Stimulated activated CD4-positive, alpha-beta T cell treated with anti-CD3 and anti-CD28 coated beads, Interleukin-12 subunit alpha, Interleukin-12 subunit beta, amount 100 ng/mL, for 24 hours (primary cell): ENCODE measurements around the gene SHCBP1L.

Experiments
- DNase-seq, 2 experiments: peaks; one replicate each; pipeline ENCODE4 v3.0.0-alpha.2; 2020; ENCODE audit warnings: low read depth in 2 of 2

The SHCBP1L gene

DNA sequence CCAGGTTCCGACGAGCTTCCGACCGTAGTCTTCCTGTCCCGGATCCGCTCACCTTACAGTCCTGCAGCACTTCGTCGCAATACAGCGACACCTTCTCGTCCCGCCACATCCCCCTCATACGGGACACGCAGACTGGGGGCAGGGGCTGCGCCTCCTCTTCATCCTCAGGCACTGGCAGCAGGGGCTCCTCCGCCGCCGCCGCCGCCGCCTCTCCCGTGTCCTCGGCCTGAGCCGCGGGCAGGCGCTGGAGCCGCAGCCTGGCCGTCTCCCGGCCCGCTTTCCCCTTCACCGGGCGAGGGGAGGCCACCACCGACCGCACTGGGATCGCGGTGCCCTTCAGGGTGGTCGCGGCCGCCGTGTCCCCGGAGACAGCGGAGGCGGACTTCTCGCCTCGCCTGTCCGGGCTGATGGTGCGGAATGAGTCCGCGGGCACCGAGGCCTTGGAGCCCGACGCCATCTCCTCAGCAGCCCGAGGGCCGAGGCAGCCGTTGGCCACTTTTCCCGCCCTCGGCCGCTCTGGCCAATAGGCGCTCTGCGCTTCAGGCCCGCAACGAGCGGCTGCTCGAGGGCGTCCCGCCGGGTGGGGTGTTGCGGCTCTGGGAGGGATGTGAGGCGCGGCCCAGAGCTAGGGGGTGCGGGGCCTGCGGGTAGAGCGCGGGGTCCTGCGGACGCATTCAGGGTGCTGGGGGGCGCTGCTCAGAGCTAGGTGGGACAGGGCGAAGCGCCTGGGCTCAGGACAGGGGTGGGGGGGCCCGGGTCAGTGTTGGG is at the start of gene SHCBP1L:
SHCBP1L (minus strand) TSS at position 490 of the 768 bp plus-strand sequence; CDS start at position 457, 33 bp downstream.
- DNase-seq, result no peak

DNA sequence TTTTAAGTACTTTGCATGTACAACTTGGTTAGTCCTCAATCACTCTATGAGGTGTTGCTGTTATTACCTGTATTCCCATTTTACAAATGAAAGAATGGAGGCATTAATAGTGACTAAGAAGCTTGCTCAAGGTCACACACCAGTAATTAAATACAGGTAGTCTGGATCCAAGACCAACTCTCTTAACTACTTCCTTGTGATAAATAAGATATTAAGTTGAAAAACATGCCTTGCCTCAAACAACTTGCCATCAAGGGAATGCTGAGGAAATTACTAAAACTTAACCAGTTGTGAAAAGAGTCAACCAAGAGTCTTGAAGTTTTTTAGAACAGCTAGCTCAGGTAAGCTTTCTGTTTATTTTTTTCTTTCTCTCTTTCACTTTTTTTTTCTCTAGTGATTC is 49.3 kb upstream of the SHCBP1L start:
- no peak for DNase-seq

DNA sequence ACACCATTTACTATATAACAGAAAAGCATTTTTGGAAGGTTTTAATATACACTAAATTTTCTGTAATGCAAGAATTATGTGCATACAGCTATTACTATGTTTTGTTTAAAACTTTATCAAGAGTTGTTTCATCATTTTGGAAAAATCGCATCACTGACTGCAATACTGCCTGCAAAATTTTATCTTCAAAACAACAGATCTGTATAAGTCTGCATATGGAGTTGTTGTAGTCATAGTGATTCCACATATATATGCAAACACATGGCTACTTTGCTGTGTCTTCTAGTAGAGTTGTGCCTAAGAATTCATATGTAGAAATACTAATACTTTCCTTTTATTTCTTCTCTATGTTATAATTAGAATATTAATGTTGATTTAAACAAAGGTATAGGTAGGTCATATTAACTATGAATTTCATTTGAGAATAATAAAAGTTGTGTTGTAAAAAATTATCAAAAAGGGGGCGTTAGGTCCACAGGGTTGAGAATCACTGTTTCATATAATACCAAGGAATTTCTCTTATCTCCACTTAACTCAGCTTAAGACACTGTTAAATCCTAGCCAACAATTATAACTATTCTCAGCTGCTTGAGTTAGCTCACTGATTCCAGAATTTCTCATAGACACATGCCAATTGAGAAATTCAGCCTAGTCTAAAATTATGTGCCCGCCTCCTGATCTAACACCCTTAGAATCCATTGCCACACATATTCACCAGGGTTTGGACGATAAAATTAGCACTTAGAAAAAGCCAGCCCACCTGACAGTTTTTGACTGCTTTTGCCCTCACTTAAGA is 47.4 kb upstream of the SHCBP1L start:
- DNase-seq, result no peak

DNA sequence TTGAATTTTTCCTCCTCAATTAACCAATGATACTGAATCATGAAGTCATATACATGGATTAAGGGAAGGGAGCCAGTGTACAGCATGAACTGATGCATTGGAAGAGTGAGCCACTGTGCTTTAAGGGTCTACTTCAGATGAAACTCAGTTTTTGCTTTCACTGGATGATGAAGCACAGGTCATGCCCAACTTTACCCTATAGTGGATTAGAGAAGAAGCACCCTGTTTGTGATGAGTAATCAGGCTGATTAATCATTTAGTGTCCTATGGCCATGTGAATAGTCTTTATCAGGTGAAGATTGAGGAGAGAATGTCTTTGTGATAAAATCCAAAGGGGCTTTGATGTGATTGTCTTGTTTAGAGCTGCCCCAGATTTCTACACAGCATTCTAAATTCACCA is 45.5 kb upstream of the SHCBP1L start:
- DNase-seq, result no peak

DNA sequence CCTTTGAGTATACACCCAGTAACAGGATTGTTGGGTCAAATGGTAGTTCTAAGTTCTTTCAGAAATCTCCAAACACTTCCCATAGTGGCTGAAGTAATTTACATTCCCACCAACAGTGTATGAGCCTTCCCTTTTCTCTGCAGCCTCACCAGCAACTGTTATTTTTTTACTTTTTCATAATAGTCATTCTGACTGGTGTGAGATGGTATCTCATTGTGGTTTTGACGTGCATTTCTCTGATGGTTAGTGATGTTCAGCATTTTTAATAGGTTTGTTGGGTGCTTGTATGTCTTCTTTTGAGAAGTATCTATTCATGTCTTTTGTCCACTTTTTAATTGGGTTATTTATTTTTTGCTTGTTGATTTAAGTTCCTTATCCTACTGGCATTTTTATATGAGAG is 43.9 kb upstream of the SHCBP1L start:
- DNase-seq, result no peak

DNA sequence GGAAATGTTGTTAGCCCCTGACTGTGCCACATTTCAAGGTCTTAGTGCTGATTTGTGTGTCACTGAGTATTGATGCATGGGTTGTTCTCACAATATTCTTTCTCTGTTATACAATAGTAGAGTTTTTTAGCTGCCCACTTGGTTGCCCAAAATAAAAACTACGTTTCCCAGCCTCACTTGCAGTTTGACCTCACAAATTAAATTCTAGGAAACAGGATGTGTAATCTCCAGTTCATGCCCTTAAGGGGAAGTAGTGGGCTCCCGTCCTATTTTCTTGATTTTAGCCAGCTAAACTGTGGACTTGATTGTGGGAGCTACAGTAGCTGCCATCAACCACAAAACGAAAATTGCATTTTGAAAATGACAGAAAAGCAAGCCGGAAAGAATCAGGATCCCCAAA is 42.9 kb upstream of the SHCBP1L start:
- DNase-seq, result no peak

DNA sequence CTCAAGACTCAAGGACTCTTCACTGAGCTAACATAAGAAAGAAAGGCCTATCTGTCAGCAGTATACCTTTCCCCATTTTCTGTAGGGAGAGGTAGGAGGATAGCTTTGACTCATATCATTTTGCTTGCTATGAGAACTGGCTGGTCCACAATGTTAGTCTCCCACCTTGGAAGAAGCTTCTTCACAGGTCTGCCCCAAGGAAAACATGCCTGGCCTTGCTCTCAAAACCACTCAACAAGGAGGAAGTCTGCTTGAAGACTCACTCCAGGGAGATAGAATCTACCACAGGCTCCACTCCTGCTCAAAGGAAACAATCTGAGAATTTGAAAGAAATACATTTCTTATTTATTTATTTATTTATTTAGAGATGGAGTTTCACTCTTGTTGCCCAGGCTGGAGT is 40.8 kb upstream of the SHCBP1L start:
- DNase-seq, result no peak

DNA sequence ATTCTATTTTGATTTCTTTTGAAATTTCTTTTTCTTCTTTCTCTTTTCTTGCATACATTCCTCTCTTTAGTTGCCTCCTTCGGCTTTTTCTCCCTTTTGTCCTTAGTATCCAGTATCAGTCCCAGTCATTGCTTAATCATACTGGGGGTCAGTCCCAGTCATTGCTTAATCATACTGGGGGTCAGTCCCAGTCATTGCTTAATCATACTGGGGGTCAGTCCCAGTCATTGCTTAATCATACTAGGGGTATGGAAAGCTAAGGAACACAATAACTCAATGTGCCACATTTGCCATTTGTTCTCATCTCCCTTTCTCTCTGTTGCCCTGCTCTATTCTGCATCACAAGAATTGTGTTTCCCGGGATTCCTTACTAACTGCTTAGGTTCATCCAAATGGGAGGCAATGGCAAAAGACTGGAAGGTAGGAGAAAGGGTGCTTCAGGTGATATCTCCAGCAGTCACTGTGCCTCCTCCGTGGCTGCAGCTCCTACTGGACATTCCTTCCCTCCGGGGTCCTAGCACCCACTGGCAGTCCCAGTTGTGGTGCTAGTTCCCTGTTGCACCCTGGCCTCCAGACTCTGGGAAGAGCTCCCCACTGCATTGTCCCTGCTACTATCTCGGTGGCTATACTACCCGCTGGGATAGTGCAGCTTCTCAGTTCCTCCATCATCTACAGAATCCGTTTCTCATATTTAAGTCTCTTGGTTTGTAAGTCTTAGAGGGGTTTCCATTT is 37.6 kb upstream of the SHCBP1L start:
- DNase-seq, result no peak

DNA sequence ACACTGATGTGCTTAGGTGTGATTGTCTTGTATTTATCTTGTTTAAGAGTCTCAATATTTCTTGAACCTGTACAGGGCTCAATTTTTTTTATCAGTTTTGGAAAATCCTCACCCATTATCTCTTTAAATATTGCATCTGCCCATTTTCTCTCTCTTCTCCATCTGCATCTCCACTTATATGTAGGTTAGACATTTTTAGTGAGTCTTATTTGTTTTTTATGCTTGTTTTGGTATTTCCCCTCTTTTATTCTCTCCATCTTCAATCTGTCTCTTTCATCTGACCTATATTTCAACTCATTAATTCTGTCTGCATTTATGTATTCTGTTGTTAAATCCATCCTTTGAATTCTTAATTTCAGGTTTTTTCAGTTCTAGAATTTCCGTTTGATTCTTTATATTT is 32.9 kb upstream of the SHCBP1L start:
- no peak for DNase-seq

DNA sequence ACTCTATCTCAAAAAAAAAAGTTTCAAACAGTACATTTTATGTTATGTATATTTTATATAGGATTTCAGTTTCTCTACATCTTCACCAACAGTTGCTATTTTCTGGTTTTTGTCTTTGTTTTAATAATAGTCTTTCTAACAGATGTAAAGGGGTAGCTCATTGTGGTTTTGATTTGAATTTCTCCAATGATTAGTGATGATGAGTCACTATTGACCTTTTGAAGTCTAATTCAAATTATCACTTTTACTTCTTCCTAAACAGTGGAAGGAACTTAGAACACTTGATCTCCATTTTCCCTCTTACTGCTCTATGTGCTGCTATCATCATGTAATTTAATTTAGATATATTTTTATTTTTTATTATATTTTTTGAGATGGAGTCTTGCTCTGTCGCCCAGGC is 31.7 kb upstream of the SHCBP1L start:
- no peak for DNase-seq

DNA sequence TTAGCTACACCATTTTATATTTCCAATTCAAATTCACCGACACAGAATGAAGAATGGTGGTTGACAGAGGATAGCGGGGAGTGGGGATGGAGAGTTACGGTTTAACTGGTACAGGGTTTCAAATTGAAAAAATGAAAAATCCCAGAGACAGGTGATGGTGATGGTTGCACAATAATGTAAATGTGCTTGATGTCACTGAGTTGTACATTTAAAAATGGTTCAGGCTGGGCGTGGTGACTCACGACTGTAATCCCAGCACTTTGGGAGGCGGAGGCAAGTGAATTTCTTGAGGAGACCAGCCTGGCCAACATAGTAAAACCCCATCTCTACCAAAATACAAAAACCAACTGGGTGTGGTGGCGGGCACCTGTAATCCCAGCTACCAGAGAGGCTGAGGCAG is 31.2 kb upstream of the SHCBP1L start:
- no peak for DNase-seq

DNA sequence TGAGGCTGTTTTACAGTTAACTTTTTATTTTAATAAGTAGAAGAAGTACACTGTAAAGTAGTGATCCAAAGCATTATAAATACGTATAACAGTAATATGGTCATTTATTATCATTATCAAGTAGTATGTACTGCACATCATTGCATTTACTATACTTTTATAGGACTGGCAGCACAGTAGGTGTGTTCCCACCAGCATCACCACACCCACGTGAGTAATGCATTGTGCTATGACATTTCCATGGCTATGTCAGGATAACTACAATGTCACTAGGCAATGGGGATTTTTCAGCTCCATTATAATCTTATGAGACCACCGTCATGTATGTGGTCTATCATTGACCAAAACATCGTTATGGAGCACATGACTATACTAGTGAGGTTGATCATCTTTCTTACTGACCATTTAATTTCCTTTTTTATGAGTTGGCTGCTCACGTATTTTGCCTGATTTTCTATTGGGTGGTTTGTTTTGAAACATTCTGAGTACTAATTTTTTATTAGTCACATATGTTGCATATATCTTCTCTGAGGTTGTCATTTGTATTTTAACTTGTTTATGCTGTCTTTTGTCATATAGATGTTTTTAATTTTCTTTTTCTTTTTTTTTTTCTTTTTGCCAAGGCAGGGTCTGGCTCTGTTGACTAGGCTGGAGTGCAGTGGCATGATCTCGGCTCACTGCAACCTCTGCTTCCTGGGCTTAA is 25.3 kb upstream of the SHCBP1L start:
- no peak for DNase-seq

DNA sequence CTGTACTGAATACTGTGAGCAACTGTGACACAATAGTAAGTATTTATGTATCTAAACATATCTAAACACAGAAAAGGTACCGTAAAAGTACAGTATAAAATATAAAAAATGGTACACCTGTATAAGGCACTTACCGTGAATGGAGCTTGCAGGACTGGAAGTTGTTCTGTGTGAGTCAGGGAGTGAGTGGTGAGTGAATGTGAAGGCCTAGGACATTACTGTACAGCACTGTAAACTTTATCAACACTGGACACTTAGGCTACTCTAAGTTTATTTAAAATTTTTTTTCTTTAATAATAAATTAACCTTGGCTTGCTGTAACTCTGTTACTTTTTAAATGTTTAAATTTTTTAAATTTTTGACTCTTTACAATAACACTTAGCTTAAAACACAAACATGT is 24.5 kb upstream of the SHCBP1L start:
- no peak for DNase-seq

DNA sequence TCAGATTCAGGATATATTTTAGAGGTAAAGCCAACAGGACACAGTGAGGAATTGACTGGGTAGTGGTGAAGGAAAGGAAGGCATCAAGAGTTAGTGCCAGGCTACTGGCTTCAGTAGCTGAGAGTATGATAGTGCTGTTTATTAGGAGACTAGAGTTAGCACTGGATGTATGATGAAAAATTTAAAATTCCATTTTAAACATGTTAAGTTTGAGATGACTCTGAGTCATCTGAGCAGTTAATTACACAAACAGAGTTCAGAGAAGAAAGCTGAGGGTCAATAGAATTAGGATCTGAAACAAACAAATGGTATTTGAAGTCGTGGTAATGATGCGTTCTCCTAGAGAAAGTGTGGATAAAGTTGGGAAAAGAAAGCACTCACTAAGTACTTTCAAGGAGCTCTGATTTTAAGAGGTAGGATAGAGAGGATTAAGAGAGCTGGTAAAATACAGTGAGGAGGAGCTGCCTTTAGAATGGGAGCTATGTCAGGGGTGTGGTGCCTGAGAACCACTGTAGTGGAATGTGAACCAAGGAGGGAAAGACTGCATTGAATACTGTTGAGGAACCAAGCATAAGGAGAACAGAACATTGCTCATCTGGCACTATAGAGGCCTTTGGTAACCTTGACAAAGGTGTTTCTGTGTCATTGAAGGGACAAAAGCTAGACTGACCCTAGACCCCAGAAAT is 21.7 kb upstream of the SHCBP1L start:
- no peak for DNase-seq

DNA sequence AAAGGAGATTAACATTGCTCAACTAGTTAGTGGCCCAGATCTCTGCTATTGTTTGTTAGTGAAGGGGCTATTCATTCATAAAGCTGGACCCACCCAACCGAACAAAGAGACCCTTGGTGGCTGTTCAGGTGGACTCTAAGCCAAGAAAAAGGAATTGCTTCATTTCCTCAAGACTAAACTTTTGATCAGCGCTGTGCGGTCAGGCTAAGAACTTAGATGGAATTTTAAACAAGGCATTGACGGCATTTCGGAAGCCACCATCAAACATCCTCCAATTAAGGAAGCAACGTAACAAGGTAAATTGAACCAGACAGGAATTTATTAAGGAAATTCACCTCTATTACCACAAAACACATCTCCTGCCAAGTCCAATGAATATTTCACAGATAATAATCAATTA is 19.9 kb upstream of the SHCBP1L start:
- no peak for DNase-seq

DNA sequence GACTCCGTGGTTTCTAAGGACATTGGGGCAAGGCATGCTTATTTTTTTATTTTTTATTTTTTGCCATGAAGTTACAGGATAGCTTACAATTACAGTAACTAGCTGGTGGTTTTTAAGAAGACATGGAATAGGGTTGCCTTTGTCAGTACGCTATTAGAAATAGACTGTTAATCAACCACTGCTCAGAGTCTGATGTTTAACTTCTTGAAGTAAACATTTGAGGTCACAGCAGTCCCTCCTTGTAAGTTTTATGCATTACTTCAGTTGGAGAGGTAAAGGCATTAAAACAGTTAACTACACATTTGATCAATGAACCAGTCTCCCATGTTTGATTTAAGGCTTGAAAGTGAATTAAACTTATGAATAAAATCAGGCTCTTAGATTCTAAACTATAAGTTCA is 19.3 kb upstream of the SHCBP1L start:
- no peak for DNase-seq

DNA sequence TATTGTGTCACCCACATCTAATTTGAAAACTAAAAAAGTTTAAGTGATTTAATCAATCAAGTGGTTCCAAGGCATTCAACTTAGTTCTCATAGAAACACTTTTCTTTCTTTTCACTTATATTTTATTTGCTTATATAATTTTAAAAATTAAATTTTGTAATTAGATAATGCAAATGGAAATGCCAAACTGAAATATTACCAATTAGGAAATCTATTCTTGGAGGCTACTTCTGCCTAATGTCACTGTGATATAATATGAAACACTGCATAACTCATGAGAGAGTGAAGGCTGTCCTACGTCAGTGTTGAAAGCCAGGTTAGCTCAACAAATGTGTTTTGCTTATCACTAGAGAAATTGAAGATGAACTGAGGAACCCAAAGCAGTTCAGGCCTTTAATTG is 18.3 kb upstream of the SHCBP1L start:
- DNase-seq, result no peak

DNA sequence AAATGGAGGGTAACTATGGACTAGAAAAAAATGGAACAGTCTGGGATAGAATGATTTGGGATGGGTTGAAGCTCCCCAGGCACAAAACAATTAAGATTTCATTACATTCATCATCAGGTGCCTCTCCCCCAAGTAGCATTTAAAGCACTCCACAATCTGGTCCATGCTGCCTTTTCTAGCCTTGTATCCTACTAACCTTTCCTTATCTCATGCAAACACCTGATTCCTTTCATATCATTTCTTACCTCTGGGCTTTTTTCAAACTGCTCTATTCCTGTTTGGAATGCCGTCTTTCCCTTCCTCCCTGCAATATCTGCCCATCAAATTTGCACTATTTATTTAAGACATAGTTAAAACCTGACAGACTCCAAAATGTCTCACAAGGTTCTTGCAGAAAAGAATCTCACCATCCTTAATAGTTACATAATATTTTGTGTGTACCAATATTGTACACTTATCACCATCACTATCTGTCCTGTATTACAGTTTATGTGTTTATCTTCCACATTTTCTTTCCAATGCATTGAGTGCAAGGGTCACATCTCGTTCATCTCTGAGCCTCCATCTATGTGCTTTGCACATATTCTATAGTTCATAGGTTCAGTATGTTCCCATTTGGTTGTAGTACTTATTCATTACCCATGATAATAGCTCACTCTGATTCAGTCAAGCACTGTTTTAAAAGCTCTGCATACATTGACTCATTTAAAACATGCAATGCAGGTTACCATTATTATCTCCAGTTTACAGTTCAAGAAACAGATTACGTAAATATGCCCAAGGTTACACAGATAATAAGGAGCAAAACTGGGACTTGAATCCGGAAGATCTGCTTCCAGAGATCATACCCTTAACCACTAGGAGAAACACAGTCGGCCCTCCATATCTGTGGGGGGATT is 16.1 kb upstream of the SHCBP1L start:
- no peak for DNase-seq

DNA sequence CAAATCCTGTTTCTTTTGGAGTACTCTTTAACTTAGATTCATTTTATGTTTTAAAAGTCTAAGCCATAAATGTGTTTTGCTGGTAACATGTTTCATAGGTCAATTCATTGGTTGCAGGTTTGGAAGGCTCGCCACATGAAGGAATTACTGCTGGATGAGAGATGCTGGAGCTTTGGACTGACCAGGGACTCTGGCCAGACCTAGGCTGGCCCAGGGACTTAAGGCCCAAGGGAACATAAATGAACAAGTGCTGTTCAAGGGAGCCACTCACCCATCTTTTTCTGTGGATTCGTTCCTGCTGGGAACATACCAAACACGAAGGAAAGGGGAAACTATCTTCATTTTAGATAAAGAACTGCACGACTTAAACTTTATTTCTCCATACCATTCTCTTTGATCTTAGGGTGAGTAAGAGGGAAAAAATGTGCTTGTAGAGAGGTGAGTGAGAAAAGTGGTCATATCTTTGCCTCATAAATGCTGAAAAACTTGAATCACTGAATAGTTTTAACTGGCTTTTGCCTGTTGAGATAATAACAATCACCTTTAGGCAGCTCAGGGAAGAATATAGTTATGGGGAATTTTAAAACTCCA is 15.3 kb upstream of the SHCBP1L start:
- no peak for DNase-seq

DNA sequence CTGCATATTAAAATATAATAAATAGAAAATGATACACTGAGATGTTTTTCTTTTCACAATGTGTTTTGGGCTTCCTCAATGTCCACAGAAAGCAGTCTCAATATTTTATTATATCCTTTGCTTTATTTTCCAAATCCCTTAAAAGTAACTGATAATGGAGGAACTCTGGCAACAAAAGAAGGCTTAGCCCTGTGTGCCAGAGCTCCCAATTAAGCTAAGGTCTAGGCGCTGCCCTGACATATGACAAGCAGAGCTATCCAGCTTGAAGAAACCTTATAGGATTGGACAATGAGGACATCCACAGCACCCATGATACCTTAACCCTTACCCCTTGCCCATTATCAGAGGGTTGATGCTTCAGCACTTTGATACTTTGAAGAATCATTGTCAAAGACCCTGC is 12.9 kb upstream of the SHCBP1L start:
- no peak for DNase-seq
